AG04450 (cell line): Measurements from ENCODE around the gene ADAT3. TPM values are rescaled to one million over a fixed set of nuclear protein-coding genes. Genes with fewer than 3 reads are reported as not detected.
"Not testable (repeated sequence)": the region's sequence is repeated elsewhere in the genome, so short reads cannot be mapped to it uniquely, and the experiment has no call there.

Source experiments
- CTCF ChIA-PET: fragments of 300-600, 350-600 bp; formaldehyde crosslinking; extraction: SDS; loops from one replicate; lab custom pipeline; 2022; ENCODE audit warnings: antibody characterized with exemption, inconsistent platforms; lab: Charles Lee
- POLR2A ChIA-PET: fragments of 350-600 bp; formaldehyde crosslinking; extraction: SDS; loops from one replicate; lab custom pipeline; 2021; ENCODE audit warnings: antibody characterized with exemption, inconsistent platforms; lab: Yijun Ruan, JAX
- DNase-seq: peaks from one replicate; pipeline ENCODE4 v3.0.0-alpha.2; 2011; ENCODE audit warnings: low read depth, low spot score
- H3K27ac ChIP-seq: one replicate; pipeline ENCODE4 v1.5.1; 2012; ENCODE audit warnings: low read depth, low read length, control low read depth
- H3K27me3 ChIP-seq: one replicate; pipeline ENCODE4 v1.6.0; 2012; ENCODE audit warnings: low read length; ENCODE audit not compliant: control insufficient read depth, insufficient read depth
- H3K4me3 ChIP-seq: 2 replicates; pipeline ENCODE4 v1.5.1; 2011; ENCODE audit warnings: mild to moderate bottlenecking, low read depth, low read length, control low read depth
- H3K9me3 ChIP-seq: 2 replicates; pipeline ENCODE4 v1.5.1; 2012; ENCODE audit warnings: low read length; ENCODE audit not compliant: control insufficient read depth, insufficient read depth
- CTCF ChIP-seq: IDR thresholded peaks from 2 replicates; pipeline ENCODE4 v1.5.1; 2011; ENCODE audit warnings: low read depth, low read length, control low read depth, inconsistent platforms
- polyA plus RNA-seq: library from polyadenylated mRNA; depleted of rRNA; stranded (reverse); fragments of >200 nt; gene quantifications from 2 replicates; pipeline ENCODE4 v1.2.3, GENCODE V29; 2011

The ADAT3 gene
- polyA plus RNA-seq, 1 experiment = 0.35 TPM

- DNase-seq = no peak
- H3K9me3 ChIP-seq = peaks cover 5% of the 10 kb centered on the region; the same call in 1 of the 2 replicates
- CTCF ChIA-PET = interaction anchor here (0.6 to 1.4 kb wide), 2 partner anchors 9 to 150 kb away, joined by 3 to 9 read pairs; no protein-coding TSS in a partner anchor
- no peak for TF ChIP-seq CTCF
- peak overlapping the region; percentile 39 for H3K27ac ChIP-seq
- H3K4me3 ChIP-seq = peak overlapping the region; percentile 41
- H3K27me3 ChIP-seq = no peaks in the 10 kb centered on the region
- POLR2A ChIA-PET = no interaction called here
Measured at GRCh38 chr19:1873524-1874473, 31.4 kb upstream of the ADAT3 start.

- DNase-seq = no peak
- peak overlapping the region; percentile 99 for H3K4me3 ChIP-seq
- no peak for TF ChIP-seq CTCF
- no peak overlapping the region for H3K27ac ChIP-seq
- POLR2A ChIA-PET = interaction anchor here (0.9 kb wide), 2 partner anchors 10 kb away, joined by 3 to 5 read pairs; partner anchors contain the start of gene ABHD17A
- peaks cover 5% of the 10 kb centered on the region; the same call in 1 of the 2 replicates for H3K9me3 ChIP-seq
- CTCF ChIA-PET = interaction anchor here (0.6 to 1.4 kb wide), 2 partner anchors 10 to 149 kb away, joined by 3 to 9 read pairs; no protein-coding TSS in a partner anchor
- no peaks in the 10 kb centered on the region for H3K27me3 ChIP-seq
Measured at GRCh38 chr19:1874554-1875185, 30.5 kb upstream of the ADAT3 start.

- not testable (repeated sequence) for DNase-seq, H3K27me3 ChIP-seq, H3K9me3 ChIP-seq
- ChIA-PET CTCF (interaction anchor here (1.4 kb wide), 1 partner anchor 10 kb away, joined by 9 read pairs; no protein-coding TSS in a partner anchor), POLR2A (interaction anchor here (0.9 kb wide), 2 partner anchors 10 kb away, joined by 3 to 5 read pairs; partner anchors contain the start of gene ABHD17A)
- Histone ChIP-seq H3K27ac (peak overlapping the region; percentile 78), H3K4me3 (peak overlapping the region; percentile 99)
Measured at GRCh38 chr19:1875265-1875645, 29.9 kb upstream of the ADAT3 start.

GRCh38 chr19:1875646-1876495 is 29.3 kb upstream of the ADAT3 start:
- H3K27me3 ChIP-seq = no peaks in the 10 kb centered on the region
- TF ChIP-seq CTCF = no peak
- H3K9me3 ChIP-seq = peaks cover 5% of the 10 kb centered on the region; the same call in 1 of the 2 replicates
- ChIA-PET POLR2A (interaction anchor here (0.5 to 1.3 kb wide), 6 partner anchors 9 to 43 kb away, joined by 3 to 19 read pairs (median 4); partner anchors contain the start of gene ABHD17A), CTCF (no interaction called here)
- DNase-seq = peak; percentile 34
- peak overlapping the region; percentile 78 for H3K27ac ChIP-seq
- H3K4me3 ChIP-seq = peak overlapping the region; percentile 99

GRCh38 chr19:1876496-1877279 is 28.5 kb upstream of the ADAT3 start:
- DNase-seq, H3K9me3 ChIP-seq, CTCF ChIA-PET, H3K27me3 ChIP-seq: not testable (repeated sequence)
- Histone ChIP-seq H3K27ac (peak overlapping the region; percentile 11), H3K4me3 (peak overlapping the region; percentile 99)
- POLR2A ChIA-PET = interaction anchor here (0.5 to 1.3 kb wide), 4 partner anchors 8 to 44 kb away, joined by 3 to 19 read pairs (median 8); partner anchors contain the start of gene ABHD17A

- POLR2A ChIA-PET, H3K9me3 ChIP-seq, H3K27ac ChIP-seq, H3K27me3 ChIP-seq, DNase-seq, H3K4me3 ChIP-seq, CTCF ChIA-PET: not testable (repeated sequence)
Measured at GRCh38 chr19:1877280-1877660, 27.9 kb upstream of the ADAT3 start.

- DNase-seq, POLR2A ChIA-PET, CTCF ChIA-PET, H3K27me3 ChIP-seq, H3K27ac ChIP-seq, H3K4me3 ChIP-seq, H3K9me3 ChIP-seq: not testable (repeated sequence)
Measured at GRCh38 chr19:1878583-1878982, 26.6 kb upstream of the ADAT3 start.
